Measurements from ENCODE around the gene NUFIP1.
A peak's percentile ranks its signal among the peaks of the same experiment; 100 is the strongest.
"Not testable (repeated sequence)": the region's sequence is repeated elsewhere in the genome, so short reads cannot be mapped to it uniquely, and the experiment has no call there.

The NUFIP1 gene

GRCh38 chr13:44969551-44970484 lies 19.5 kb downstream of the NUFIP1 start:
- ATAC-seq: no peak

- no peak for ATAC-seq
Measured at GRCh38 chr13:44968434-44968815, 20.8 kb downstream of the NUFIP1 start.

GRCh38 chr13:44967704-44968433 lies 21.4 kb downstream of the NUFIP1 start:
- ATAC-seq: no peak

- ATAC-seq: no peak
Measured at GRCh38 chr13:44961997-44962396, 27.3 kb downstream of the NUFIP1 start.

- ATAC-seq: no peak
Measured at GRCh38 chr13:44955406-44955805, 33.9 kb downstream of the NUFIP1 start.

- ATAC-seq: no peak
Measured at GRCh38 chr13:44954224-44954623, 35.0 kb downstream of the NUFIP1 start.

GRCh38 chr13:44952671-44953070 lies 36.6 kb downstream of the NUFIP1 start:
- ATAC-seq: no peak

- ATAC-seq: no peak
Measured at GRCh38 chr13:44951184-44951583, 38.1 kb downstream of the NUFIP1 start.

GRCh38 chr13:44943411-44943810 lies 45.9 kb downstream of the NUFIP1 start:
- not testable (repeated sequence) for ATAC-seq

GRCh38 chr13:44938854-44939253 lies 50.4 kb downstream of the NUFIP1 start:
- no peak for ATAC-seq

GRCh38 chr13:44936246-44936645 lies 53.0 kb downstream of the NUFIP1 start:
- ATAC-seq: no peak

- peak; percentile 69 to 81 for ATAC-seq
Measured at GRCh38 chr13:44934724-44935123, 54.5 kb downstream of the NUFIP1 start.

- ATAC-seq: no peak
Measured at GRCh38 chr13:44932850-44933251, 56.4 kb downstream of the NUFIP1 start.

- ATAC-seq: no peak
Measured at GRCh38 chr13:44932171-44932849, 57.0 kb downstream of the NUFIP1 start.

GRCh38 chr13:44930963-44931623 lies 58.2 kb downstream of the NUFIP1 start:
- no peak for ATAC-seq

- ATAC-seq: no peak
Measured at GRCh38 chr13:44930280-44930679, 59.0 kb downstream of the NUFIP1 start.

- no peak for ATAC-seq
Measured at GRCh38 chr13:44929692-44930091, 59.6 kb downstream of the NUFIP1 start.

GRCh38 chr13:44927968-44928367 lies 61.3 kb downstream of the NUFIP1 start:
- no peak for ATAC-seq

GRCh38 chr13:44921931-44922758 lies 67.1 kb downstream of the NUFIP1 start:
- no peak for ATAC-seq

- no peak for ATAC-seq
Measured at GRCh38 chr13:44921246-44921877, 67.9 kb downstream of the NUFIP1 start.

GRCh38 chr13:44920013-44920412 lies 69.3 kb downstream of the NUFIP1 start:
- ATAC-seq: no peak
